AG10803 (cell line): ENCODE results near the gene PAXX.

Source experiments
- DNase-seq: peaks from one replicate; pipeline ENCODE4 v3.0.0; 2010; ENCODE audit warnings: low read depth
- H3K4me3 ChIP-seq: 2 replicates; pipeline ENCODE4 v1.5.1; 2011; ENCODE audit warnings: mild to moderate bottlenecking, low read length, control low read depth
- CTCF ChIP-seq: conservative IDR thresholded peaks from 2 replicates; pipeline ENCODE4 v1.5.1; 2011; ENCODE audit warnings: mild to moderate bottlenecking, low read length, control low read depth, inconsistent platforms

Gene PAXX

GRCh38 chr9:136964171-136964689 lies 28.0 kb upstream of the PAXX start:
- H3K4me3 ChIP-seq, result no peak overlapping the region
- TF ChIP-seq CTCF, result no peak
- DNase-seq, result no peak

- TF ChIP-seq CTCF, result no peak
- H3K4me3 ChIP-seq, result no peak overlapping the region
Observed at GRCh38 chr9:136964833-136965422, 27.3 kb upstream of the PAXX start.

GRCh38 chr9:136965771-136966484 lies 26.3 kb upstream of the PAXX start:
- no peak for TF ChIP-seq CTCF
- DNase-seq, result no peak
- no peak overlapping the region for H3K4me3 ChIP-seq

More at GRCh38 chr9:136964833-136965422, 27.3 kb upstream of the PAXX start:
- DNase-seq, result no peak

- DNase-seq, result no peak
Observed at GRCh38 chr9:136968333-136969127, 23.7 kb upstream of the PAXX start.

GRCh38 chr9:136969150-136969549 lies 23.1 kb upstream of the PAXX start:
- no peak for TF ChIP-seq CTCF
- no peak for DNase-seq
- no peak overlapping the region for H3K4me3 ChIP-seq

More at GRCh38 chr9:136968333-136969127, 23.7 kb upstream of the PAXX start:
- H3K4me3 ChIP-seq, result no peak overlapping the region
- TF ChIP-seq CTCF, result no peak

- TF ChIP-seq CTCF, result no peak
- H3K4me3 ChIP-seq, result no peak overlapping the region
- no peak for DNase-seq
Observed at GRCh38 chr9:136969774-136970173, 22.4 kb upstream of the PAXX start.
